Left colon (tissue), 2 donors: ENCODE measurements around the gene TTC16. TPM values are rescaled to one million over a fixed set of nuclear protein-coding genes. Genes with fewer than 3 reads are reported as not detected.

Experiments
- ATAC-seq: fragments of 200-7000 bp; cut with Tn5 transposase; one replicate; pipeline ENCODE4 v1.9.1; 2020; ENCODE audit warnings: mild to moderate bottlenecking, moderate library complexity
- DNase-seq, 2 donors: peaks; one replicate each; pipeline ENCODE4 v3.0.0-alpha.2; 2020
- intact Hi-C, 2 donors: fragments of 100-400 bp; cut with DNase I in 1 of 2; cut with micrococcal nuclease in 1 of 2; formaldehyde crosslinking; loops; one replicate each; pipeline versions ENCODE4 v1.11.2 to v1.14.0; 2022; cut with DNase I, micrococcal nuclease
- total RNA-seq, 2 donors: library from RNA; stranded (reverse); fragmentation: NEBNext Ultra II Directional; extraction: Animal tissue kit (Norgen Biotek cat#: 25700); gene quantifications; one replicate each; pipeline ENCODE4 v1.2.1, GENCODE V29; 2021
- donor health status: DM: no; HTN: no; CAD: no.
- donor health status: DM: yes; HTN: yes; CAD: no.

Gene TTC16
- total RNA-seq, 2 donors from 2014 or later: 0.08 TPM; not detected in 1

DNA sequence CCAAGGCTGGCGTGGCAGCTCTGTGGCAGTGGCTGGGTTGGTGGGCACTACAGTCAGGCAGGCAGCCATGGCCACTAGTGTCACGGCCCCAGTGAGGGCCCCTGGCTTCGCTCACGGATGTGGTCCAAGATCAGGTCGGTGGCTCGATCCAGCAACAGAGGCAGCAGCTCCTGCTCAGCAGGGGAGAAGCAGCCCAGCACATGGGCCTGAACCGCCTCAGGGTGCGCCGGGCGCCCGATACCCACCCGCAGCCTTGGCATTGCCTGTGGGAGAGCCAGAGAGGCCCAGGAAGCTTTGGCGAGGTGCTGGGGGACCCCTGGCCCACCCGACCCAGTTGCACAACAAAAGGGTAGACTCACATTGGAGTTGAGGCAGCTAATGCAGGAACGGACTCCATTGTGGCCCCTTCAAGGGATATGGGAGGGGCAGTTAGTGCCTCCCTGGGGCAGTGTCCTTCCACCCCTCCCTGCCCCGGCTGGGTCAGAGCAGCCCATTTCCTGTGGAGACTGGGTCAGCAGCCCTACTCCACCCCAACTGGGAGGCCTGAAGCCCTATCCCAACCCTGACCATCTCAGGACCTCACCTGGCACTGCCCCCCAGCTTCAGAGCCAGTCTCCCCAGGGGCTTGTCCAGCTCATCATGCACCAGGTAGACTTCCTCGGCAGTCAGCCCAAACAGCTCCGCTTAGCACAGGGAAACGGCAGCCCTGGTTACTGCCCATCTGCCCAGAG is 1.7 kb upstream of the TTC16 start:
- peak in 1 of 2 donors; percentile 24 for DNase-seq
- ATAC-seq: no peak
- intact Hi-C loops: no loop called here

DNA sequence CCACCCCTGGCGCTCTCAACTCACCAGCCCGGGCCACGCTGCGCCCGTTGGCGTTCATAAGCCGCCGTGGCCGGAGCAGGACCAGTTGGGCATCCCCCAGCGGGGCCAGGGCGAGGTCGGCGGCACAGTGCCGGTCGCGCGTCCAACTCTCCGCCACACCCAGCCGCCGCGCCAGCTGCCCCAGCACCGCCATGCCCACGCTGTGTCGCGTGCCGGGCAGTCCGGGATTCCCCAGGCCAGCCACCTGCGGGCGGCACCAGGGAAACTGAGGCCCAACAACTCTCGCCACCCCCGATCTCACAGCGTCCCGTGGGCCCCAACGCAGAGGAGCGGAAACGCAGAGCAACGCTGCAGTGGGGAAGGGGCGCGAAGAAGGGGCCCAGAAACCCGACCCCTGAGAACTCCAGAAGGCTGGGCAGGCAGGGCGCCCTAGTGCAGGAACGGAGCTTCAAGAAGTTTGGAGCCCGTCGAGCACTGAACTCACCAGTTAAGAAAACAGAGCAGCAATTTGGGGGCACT is 869 bp upstream of the TTC16 start:
- DNase-seq: peak; percentile 47 to 70
- ATAC-seq: peak; percentile 71
- intact Hi-C loops: no loop called here

DNA sequence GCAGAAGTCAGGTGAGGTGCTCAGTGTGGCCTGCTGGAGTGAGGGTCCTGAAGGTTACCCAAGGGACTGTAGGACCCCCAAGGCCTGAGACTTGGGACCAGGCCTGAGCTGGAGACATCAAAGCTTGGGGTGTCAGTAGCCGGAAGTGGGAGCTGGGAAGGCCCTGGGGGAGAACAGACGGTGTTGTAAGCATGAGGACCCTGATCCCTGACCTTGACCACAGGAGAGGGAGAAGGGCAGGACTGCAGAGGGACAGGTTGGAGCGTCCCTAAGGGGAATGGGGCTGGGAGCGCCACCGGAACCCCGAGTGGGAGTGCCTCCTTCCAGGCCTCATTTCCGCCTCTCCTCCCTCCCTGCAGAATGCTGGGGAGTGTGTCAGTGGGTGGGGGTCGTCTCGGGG is 533 bp downstream of the TTC16 start:
- intact Hi-C loops: no loop called here
- DNase-seq: no peak
- no peak for ATAC-seq

DNA sequence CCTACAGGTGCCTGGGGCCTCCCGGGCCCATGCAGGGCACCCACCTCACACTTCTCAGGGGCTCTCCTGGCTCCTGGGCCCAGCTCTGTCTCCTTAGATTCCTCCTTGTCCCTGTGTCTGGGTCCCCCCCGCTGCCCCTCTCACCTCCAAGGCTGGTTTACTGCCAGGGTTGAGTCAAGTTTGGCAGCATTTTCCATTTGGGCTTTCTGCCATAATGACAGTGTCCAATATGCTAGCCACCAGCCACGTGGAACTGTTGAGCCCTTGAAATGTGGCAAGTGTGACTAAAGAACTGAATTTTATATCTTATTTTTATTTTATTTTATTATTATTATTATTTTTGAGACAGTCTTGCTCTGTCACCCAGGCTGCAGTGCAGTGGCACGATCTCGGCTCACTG is 1.9 kb downstream of the TTC16 start:
- intact Hi-C loops: no loop called here
- DNase-seq: no peak

DNA sequence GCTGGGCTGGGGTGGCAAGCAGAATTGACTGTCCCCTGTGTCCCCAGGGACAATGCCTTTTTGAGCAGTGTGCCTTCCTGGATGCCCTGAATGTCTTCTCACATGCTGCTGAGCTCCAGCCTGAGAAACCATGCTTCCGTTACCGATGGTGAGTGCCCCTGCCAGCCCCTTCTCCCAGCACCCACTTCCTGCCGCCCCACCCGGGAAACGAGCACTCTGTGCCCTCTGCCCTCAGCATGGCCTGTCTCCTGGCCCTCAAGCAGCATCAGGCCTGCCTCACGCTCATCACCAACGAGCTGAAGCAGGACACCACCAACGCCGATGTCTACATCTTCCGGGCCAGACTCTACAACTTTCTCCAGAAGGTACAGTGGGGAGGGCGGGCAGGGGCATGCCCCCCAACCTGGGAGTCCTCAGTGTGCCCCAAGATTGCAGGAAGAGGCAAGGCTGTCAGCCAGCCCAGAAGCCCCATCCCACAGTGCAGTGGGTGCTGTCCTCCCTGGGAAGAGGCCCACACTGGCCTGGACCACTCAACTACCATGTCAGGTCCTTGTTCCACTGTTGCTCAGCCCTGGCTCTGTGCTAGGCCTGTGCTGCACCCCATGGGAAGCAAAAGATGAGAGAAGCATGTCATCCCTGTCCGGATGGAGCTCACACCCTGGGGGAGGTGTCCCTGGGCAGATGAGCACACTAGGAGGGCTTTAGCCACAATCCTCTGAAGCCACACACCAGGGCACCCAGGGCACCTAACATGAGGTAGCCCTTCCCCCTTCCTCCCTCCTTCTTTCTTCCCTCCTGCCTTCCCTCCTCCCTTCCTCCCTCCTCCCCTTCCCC is 4.4 kb downstream of the TTC16 start:
- intact Hi-C loops: no loop called here
- ATAC-seq: no peak
- no peak for DNase-seq

More for the DNA sequence above, 1.9 kb downstream of the TTC16 start:
- no peak for ATAC-seq

DNA sequence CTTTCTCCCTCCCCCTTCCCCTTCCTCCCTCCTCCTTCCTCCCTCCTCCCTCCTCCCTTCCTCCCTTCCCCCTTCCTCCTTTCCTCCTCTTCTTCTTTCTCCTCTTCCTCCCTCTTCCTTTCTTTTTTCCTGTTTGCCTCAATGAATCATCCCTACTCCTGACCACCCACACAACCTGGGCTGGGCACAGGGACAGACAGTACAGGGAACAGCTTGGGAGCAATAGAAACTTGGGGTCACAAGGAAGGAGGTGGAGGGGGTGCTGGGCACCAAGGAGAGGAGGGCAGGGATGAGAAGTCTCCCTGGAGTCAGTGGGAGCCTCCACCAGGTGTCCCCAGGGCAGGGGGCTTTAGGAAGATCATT is 5.0 kb downstream of the TTC16 start:
- DNase-seq: no peak
- intact Hi-C loops: no loop called here
- ATAC-seq: no peak

DNA sequence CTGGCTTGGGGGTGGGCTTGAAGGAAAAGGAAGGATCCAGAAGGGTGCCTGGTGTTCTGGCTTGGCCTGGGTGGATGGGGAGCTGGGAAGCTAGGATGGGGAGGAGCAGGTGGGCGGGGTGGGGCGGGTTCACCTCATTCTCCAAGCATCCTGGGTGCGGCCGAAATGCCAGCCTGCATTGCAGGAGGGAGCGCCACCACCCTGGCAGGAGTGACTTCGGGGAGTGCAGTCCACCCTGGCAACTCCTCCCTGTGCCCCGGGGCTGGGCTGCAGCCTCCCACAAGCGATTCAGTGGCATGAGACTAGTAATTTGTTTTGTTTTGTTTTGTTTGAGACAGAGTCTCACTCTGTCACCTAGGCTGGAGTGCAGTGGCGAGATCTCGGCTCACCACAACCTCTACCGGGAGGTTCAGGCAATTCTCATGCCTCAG is 5.5 kb downstream of the TTC16 start:
- DNase-seq: peak; percentile 59 to 71
- intact Hi-C loops: no loop called here
- peak; percentile 80 for ATAC-seq

DNA sequence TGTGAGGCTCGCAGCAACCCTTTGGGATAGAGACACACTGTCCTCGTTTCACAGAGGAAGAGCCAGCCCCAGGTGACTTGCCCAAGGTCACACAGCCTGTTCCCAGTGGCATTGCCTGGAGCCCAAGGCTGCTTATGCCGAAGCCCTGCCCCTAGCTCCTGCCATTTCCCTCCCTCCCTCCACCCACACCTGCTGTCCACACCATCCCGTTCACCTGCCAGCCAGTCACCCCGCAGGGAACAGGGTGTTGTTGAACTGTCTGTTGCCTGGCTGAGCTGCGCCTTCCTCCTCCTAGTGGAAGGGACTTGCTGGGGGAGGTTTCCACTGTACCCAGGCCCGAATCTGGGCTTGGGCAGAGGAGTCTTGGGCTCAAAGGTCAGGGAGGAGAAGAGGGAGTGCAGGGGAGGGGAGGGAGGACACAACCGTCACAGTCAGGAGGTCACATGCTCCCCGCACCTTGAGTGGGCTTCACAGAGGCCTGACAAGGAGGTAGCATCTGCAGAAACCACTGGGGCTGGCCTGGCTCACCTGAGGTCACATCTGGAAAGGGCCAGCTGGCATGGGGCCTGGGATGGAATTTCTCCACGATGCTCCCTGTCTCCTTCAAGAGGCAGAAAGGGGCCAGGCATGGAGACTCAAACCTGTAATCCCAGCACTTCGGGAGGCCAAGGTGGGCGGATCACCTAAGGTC is 6.3 kb downstream of the TTC16 start:
- peak in 1 of 2 donors; percentile 53 for DNase-seq
- intact Hi-C loops: no loop called here
- peak; percentile 61 for ATAC-seq

DNA sequence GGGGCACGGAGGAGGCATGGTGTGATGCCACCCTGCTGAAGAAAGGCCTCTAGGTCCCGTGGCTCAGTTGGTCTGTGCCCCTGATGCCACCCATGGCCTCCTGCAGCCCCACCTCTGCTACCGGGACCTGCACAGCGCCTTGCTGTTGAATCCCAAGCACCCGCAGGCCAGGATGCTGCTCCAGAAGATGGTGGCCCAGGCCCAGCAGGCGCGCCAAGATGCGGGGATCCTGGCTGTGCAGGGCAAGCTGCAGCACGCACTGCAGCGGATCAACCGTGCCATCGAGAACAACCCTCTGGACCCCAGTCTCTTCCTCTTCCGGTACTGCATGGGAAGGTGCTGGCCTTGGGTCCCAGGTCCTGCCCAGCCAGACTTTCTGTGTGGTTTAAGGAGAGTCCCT is 7.1 kb downstream of the TTC16 start:
- ATAC-seq (no peak), DNase-seq (no peak)
- intact Hi-C loops: no loop called here

DNA sequence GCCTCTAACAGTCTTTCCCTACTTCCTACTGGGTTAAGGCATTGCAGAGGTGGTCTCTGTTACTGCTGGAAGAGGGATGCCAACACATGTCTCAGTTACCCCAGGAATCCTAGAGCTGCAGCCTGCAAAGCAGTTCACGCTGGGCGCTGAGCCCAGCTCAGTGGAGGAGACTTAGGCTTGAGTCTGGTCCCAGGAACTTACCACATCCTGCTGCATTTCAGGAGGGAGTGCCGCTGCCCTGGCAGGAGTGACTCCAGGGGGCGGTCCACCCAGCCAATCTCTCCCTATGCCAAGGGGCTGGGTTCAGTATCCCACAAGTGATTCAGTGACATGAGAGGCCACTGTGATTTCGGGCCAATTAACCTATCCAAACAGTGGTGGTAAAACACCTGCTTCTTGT is 7.6 kb downstream of the TTC16 start:
- DNase-seq (no peak), ATAC-seq (peak; percentile 47)
- intact Hi-C loops: no loop called here

DNA sequence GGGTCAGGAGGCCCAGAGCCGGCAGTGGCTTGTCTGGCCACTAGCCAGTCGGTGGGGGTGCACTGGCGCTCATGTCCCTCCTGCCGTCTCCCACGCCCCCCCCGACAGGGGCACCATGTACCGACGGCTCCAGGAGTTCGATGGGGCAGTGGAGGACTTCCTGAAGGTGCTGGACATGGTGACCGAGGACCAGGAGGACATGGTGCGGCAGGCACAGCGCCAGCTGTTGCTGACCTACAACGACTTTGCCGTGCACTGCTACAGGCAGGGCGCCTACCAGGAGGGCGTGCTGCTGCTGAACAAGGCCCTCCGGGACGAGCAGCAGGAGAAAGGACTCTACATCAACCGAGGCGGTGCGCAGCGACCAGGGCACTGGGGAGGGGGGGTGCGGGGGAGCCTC is 8.1 kb downstream of the TTC16 start:
- ATAC-seq (peak; percentile 54), DNase-seq (no peak)
- intact Hi-C loops: no loop called here

DNA sequence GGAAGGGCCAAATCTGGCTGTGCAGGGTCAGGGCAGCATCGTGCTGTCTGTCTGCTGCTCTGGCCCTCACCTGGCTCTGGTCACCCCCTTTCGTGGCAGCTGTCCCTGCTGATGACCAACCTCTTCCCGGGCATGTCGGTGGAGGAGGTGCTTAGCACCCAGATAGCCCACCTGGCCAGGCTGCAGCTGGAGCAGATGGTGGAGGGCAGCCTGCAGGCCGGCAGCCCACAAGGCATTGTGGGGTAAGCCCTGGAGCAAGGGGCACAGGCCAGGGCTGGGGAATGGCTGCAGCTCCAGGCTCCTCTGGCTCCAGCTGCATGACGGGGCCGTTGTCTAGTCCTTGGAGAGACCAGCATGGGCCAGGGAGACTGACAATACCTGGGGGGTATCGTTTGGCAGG is 11.0 kb downstream of the TTC16 start:
- no peak for ATAC-seq
- no peak for DNase-seq
- intact Hi-C loops: no loop called here

DNA sequence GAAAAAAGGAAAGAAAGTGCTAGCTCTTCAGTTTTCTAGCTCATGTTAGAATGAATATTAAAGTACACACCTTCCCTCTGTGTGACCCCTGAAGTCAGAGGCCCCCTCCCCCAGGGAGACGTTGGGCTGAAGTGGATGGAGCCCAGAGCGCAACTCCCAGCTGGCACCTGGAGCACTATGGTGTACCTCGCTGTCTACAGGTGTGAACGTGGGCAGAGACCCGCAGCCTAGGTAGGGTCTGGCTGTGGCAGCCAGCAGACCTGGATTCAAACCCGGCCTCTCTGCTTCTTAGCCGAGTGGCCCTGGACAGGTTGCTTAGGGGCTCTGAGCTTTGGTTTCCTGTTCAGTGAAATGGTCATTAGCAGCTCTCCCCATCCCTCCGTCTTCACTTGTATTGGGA is 12.9 kb downstream of the TTC16 start:
- DNase-seq (no peak), ATAC-seq (no peak)
- intact Hi-C loops: no loop called here

DNA sequence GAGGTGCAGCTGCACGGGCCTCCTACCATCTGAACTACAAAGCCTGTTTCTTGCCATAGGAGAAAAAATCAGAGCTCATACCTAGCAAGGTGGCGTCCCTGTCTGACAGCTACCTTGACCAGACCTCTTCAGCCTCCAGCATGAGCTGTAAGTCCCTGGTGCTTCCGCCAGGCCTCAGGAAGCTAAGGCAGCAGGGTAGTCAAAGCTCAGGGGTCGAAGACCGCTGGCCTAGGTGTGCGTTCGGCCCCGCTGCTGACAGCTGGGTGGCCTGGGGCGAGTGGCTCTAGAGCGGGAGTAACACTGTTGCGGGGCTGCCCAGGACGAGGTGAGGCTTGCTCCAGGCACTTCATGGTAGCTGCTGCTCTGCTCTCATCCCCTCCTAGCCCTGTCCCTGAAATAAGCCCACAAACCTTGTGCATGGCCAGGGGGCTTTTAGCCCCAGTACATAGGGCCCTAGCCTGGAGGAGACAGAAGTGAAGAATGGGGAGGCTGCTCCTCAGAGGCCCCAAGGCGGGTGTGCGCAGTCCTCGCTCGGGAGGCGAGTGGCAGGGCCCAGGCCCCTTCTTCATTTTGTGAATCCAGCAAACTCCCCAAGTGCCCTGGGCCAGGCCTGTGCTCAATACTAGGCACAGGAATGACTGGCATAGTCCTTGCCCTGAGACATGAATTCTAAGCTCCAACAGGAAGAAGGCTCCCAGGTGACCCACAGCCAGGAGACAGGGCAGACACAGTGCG is 13.8 kb downstream of the TTC16 start:
- no peak for ATAC-seq
- intact Hi-C loops: loop anchor here (5.0 to 10.0 kb wide), 3 partner anchors 137 to 225 kb away; no protein-coding TSS in a partner anchor

DNA sequence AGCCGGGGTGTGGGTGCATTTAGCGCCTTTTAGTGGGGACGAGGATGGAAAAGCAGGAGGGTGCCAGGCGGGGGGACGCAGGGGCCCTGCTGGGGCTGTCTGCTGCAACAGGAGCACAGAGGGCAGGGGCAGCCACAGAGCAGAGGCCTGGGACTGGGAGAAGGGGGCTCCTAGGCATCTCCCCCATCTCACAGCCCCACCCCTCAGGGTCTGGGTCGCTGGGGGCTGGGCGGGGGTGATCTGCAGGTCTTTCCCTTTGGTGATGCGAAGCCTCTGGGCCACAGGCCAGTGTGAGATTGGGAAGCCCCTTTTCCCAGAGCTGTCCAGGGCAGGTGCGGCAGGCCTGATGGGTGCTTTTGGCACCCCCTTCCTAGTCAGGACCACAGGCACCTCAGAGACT is 14.4 kb downstream of the TTC16 start:
- ATAC-seq: no peak
- intact Hi-C loops: loop anchor here (5.0 to 10.0 kb wide), 3 partner anchors 138 to 225 kb away; no protein-coding TSS in a partner anchor
- no peak for DNase-seq

More for the DNA sequence above, 13.8 kb downstream of the TTC16 start:
- no peak for DNase-seq

DNA sequence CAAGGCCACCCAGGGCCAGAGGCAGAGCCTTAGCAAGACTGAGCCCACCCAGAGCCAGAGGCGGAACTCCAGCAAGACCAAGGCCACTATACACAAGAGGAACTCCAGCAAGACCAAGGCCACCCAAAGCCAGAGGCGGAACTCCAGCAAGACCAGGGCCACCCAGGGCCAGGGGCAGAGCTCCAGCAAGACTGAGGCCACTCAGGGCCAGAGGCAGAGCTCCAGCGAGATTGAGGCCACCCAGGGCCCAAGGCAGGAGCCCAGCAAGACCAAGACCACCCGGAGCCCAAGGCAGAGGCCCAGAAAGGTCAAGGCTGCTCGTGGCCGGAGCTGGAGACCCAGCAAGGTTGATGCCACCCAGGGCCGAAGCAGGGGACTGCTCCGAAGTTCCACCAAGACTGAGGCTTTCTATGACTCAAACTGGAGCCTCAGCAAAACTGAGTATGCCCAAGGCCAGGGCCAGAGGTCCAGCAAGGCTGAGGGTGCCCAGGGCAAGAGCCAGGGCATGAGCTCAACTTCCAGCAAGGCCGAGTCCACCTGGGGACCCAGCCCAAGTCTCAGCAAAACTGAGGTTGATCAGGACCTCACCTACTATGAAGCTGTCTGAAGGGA is 15.0 kb downstream of the TTC16 start:
- ATAC-seq: no peak
- intact Hi-C loops: loop anchor here (5.0 to 10.0 kb wide), 3 partner anchors 139 to 226 kb away; no protein-coding TSS in a partner anchor
- DNase-seq: no peak

DNA sequence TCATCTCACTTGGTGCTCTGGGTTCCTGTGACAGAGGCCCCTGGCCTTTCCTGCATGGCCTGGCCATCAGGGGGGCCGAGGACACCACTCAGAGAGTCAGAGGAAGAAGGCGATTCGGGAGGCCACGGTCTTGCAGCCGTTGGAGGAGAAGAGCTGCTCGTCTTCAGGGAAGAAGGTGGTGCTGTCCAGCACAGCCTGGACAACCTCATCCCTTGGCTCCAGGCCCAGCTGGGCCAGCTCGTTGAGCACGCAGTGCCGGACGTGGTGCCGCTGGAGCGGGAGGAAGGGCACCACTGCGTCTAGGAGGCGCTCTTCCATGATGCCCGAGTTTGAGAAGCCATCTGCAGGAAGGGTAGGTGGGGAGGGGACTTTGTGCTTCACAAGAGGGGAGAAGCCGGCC is 16.1 kb downstream of the TTC16 start:
- intact Hi-C loops: loop anchor here (5.0 to 10.0 kb wide), 3 partner anchors 140 to 227 kb away; no protein-coding TSS in a partner anchor
- ATAC-seq (no peak), DNase-seq (no peak)

DNA sequence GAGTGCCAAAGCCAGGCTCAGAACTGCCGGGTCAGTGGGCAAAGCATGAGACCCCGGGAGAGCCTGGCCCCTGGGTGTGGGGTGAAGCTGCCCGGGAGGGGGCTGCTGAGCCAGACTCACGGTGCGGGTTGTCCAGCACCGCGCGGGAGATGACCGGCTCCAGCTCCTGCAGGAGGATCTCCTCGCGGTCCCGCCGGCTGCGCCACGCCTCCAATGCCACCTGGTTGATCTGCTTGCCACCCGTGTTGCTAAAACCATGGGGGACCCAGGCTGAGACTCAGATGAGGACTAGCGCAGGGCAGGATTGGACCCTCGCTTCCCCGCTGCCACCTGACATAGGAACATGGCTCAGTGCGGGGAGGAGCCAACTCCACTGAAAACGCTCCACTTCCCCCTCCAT is 16.6 kb downstream of the TTC16 start:
- no peak for ATAC-seq
- intact Hi-C loops: loop anchor here (5.0 to 10.0 kb wide), 3 partner anchors 140 to 228 kb away; no protein-coding TSS in a partner anchor
- DNase-seq: no peak
